ENCODE data around the gene SNX19.

Gene SNX19

GRCh38 chr11:130834886-130835285, 81.4 kb downstream of the SNX19 start:
- DNase-seq, result no peak

- DNase-seq, result no peak
Observed at GRCh38 chr11:130832566-130833425, 83.5 kb downstream of the SNX19 start.

DNA sequence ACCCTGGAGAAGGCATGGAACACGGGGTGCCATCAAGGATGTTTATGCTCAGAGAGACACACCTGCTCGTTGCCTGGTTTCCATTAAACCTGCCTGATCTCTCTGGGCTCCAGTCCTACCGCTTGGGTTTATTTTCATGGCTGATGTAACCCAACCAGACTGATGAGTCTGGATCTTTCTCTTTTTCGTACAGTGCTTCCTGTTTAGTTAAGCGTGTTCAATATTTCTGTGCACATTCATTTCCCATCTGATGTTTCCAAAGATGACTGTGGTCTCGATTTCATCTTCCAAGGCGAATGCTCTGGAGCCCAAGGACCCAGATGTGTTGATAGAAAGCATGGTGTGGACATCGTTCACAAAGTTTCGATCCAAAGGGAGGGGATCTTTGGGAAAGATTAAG, 84.3 kb downstream of the SNX19 start:
- no peak for DNase-seq

DNA sequence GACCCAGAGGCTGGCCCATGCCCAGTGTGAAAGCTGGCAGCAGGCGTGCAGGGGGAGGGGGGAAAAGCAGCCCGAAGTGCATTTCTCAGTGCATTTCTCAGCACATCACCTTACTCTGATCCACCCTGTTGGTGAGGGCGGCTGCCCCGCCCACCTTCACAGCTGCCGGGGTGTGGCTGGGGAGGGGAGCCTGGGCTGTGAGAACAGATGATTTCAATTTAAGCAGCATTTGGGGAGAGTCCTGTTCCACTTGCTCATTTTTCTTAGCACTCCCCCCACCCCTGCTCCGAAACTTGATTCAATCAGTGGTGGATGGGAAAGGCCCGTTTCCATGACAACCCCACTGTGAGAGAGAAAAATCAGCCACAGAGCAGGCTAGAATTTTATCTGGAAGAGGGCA, 84.8 kb downstream of the SNX19 start:
- DNase-seq, result no peak

DNA sequence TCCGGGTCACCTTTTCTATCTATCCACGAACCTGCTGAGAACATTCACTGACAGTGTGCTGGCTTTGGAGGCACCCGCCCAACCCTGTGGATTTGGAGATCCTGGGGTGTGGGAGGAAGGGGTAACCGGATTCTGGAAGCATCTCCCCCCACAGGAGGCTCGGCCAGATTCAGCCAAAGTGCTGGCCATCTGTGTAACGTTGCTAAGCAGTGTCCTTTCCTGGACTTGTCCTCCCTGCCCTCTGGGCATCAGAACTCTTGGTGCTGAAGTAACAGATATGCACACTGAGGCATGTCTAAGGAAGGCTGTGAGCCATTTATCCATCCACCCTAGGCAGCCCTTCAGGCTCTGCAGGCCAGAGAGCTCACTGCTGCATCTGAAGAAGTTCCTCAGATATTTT, 85.7 kb downstream of the SNX19 start:
- no peak for DNase-seq

- DNase-seq, result no peak
Observed at GRCh38 chr11:130829920-130830511, 86.3 kb downstream of the SNX19 start.

DNA sequence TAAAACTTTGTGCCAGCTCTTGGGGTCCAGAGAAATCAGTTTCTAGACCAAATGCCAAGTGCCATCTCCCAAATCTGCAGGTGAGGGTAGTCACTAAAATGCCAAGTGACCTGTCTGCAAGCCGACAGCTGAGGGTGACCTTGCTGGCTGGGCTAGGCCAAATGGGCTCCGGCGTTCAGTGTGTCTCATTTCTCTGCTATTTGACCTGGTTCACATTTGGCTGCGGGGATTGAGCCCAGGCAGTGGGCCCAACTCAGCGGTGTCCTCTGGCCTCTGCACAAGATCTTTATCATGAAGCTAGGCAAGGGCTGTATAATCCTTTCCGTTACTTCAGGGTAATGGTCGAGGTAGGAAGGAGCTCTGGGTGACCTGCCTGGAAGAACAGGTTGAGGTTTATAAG, 87.5 kb downstream of the SNX19 start:
- DNase-seq, result no peak

- DNase-seq, result no peak
Observed at GRCh38 chr11:130827451-130828377, 88.6 kb downstream of the SNX19 start.

DNA sequence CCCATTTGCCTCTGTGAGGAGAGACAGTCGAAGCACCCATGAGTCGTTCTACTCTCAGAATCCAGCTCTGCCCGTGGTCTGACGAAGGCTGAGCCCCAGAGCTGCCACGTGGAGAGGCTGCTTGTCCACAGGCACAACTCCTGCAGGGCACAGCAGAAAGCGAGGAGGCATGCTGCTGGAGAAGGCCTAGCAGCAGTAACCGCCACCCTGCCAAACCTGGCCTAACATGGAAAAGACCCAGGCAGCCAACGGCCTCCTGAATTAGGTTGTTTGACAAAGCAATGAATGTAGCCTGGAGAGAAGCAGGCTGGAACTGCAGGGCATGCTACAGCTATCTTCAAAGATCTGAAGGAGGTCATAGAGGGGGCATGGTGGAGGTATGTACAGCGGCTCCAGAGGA, 89.7 kb downstream of the SNX19 start:
- DNase-seq, result no peak

DNA sequence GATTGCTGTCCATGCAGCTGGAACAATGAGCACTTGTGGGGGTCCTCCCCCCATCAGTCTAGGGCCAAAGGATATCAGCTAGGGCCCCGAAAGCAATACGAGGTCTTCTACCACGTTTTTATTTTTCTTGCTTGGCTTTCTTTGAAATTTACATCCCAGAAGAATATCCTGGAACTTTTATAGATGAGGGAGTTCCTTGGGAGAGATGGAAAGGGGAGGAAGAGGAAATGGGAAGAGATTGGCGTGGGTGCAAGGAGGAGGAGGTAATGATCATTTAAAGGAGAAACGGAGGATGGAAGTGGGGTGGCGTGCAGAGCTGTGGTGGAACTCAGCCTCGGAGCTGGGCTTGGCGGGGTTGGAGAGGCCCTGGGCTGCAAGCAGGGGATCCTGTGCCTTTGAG, 90.3 kb downstream of the SNX19 start:
- no peak for DNase-seq

DNA sequence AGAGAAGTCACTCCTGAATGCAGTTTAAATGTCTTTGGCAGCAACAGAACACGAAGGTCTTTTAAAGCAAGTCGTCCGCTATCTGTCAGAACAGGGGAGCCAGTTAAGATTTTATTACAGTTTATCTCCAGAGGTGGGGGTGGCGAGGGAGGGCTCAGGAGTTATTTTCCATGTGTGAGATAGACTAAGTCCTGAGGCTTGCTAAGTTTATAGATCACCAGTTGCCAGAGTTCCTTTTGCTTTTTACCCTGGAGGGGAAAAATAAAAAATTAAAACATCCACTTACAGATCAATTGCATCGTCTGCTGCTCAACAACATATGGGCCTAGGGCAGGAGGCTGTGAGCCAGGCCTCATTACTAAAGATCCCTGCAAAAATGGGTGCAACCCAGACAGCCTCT, 90.7 kb downstream of the SNX19 start:
- DNase-seq, result no peak
